Natural killer cell (primary cell): ENCODE results near the gene ITGB2. TPM values are rescaled to one million over a fixed set of nuclear protein-coding genes. Genes with fewer than 3 reads are reported as not detected.

ENCODE experiments used
- ATAC-seq, 3 donors: fragments of 150-1000 bp in 2 of 3; fragments of 200-7000 bp in 1 of 3; cut with Tn5 transposase; 1 replicate in 1 of 3; 2 replicates in 2 of 3; pipeline ENCODE4 v1.10.0; 2021; ENCODE audit warnings: mild to moderate bottlenecking in 2 of 3, moderate library complexity in 2 of 3
- DNase-seq, 2 donors: peaks; one replicate each; pipeline versions ENCODE4 v3.0.0 to v3.0.0-alpha.2; 2013 to 2021; ENCODE audit warnings: mixed read lengths in 1 of 2
- H3K27ac ChIP-seq: one replicate; pipeline ENCODE4 v1.5.1; 2013; ENCODE audit warnings: mild to moderate bottlenecking, low read length
- H3K27me3 ChIP-seq: one replicate; pipeline ENCODE4 v1.6.1; 2013; ENCODE audit warnings: low read length; ENCODE audit not compliant: control insufficient read depth, insufficient read depth
- H3K36me3 ChIP-seq: one replicate; pipeline ENCODE4 v1.6.1; 2013; ENCODE audit warnings: low read length; ENCODE audit not compliant: control insufficient read depth, insufficient read depth
- H3K4me1 ChIP-seq: one replicate; pipeline ENCODE4 v1.6.1; 2013; ENCODE audit warnings: low read length; ENCODE audit not compliant: control insufficient read depth, insufficient read depth
- H3K4me3 ChIP-seq: one replicate; pipeline ENCODE4 v1.5.1; 2013; ENCODE audit warnings: low read length
- H3K9me3 ChIP-seq: one replicate; pipeline ENCODE4 v1.6.1; 2013; ENCODE audit warnings: low read length; ENCODE audit not compliant: control insufficient read depth, insufficient read depth
- H3K27ac Mint-ChIP-seq, 2 donors: one replicate each; pipeline ENCODE4 v1.8.0; 2022; ENCODE audit warnings: mild to moderate bottlenecking in 2 of 2, mixed read lengths in 2 of 2, moderate library complexity in 1 of 2
- H3K27me3 Mint-ChIP-seq, 2 donors: one replicate each; pipeline ENCODE4 v1.8.0; 2022; ENCODE audit warnings: low read depth in 2 of 2, mixed read lengths in 2 of 2
- H3K36me3 Mint-ChIP-seq: one replicate; pipeline ENCODE4 v1.8.0; 2022; ENCODE audit warnings: mixed read lengths
- H3K4me1 Mint-ChIP-seq, 2 donors: one replicate each; pipeline ENCODE4 v1.8.0; 2022; ENCODE audit warnings: mixed read lengths in 2 of 2
- H3K4me3 Mint-ChIP-seq: one replicate; pipeline ENCODE4 v1.8.0; 2022; ENCODE audit warnings: mild to moderate bottlenecking, moderate library complexity, mixed read lengths
- H3K9me3 Mint-ChIP-seq, 2 donors: one replicate each; pipeline ENCODE4 v1.8.0; 2022; ENCODE audit warnings: mixed read lengths in 2 of 2
- CTCF ChIP-seq: fragments of 200-600 bp; IDR thresholded peaks from one replicate; pipeline ENCODE4 v1.8.0; 2022; ENCODE audit warnings: antibody characterized with exemption
- WGBS: methylation state at CpG from one replicate; pipeline ENCODE4 v1.1.7; 2013; ENCODE audit warnings: missing lambda C conversion rate; ENCODE audit not compliant: insufficient coverage; 5-methylcytosine and 5-hydroxymethylcytosine counted together
- intact Hi-C: fragments of 100-400 bp; cut with micrococcal nuclease; formaldehyde crosslinking; loops from one replicate; pipeline ENCODE4 v1.14.2; 2022
- total RNA-seq, 4 donors: library from RNA; stranded (reverse); fragments of 120-200 nt in 1 of 4; gene quantifications; one replicate each; pipeline versions ENCODE4 v1.2.3 to v1.2.4, GENCODE V29; 2013 to 2022

ITGB2 gene
- total RNA-seq, 3 donors from 2014 or later (not counting 1 experiment from before 2014, with no cell fraction given): 1,223 to 1,393 (median 1,250) TPM

GRCh38 chr21:44912158-44912473, 8.6 kb downstream of the ITGB2 start:
- DNase-seq (no peak), ATAC-seq (no peak)
- Histone ChIP-seq H3K4me3 (peak overlapping the region; percentile 26), H3K36me3 (peaks cover 43% of the 10 kb centered on the region), H3K27ac (peak overlapping the region; percentile 83), H3K9me3 (no peaks in the 10 kb centered on the region), H3K27me3 (no peaks in the 10 kb centered on the region), H3K4me1 (peaks cover 95% of the 10 kb centered on the region)
- no peaks in the 10 kb centered on the region for H3K36me3 Mint-ChIP-seq
- intact Hi-C loops: loop anchor here (1.0 to 5.0 kb wide), 2 partner anchors 20 to 110 kb away; partner anchors contain the start of gene UBE2G2
- no peak for TF ChIP-seq CTCF
- H3K27me3 Mint-ChIP-seq: no peaks in the 10 kb centered on the region
- peak overlapping the region; percentile 85 for H3K4me3 Mint-ChIP-seq
- peaks cover 67 to 82% of the 10 kb centered on the region in 2 donors for H3K4me1 Mint-ChIP-seq
- WGBS: 5% methylated on average over 8 of the region's 8 CpGs
- no peaks in the 10 kb centered on the region for H3K9me3 Mint-ChIP-seq
- peak overlapping the region; percentile 85 to 98 for H3K27ac Mint-ChIP-seq

- Histone ChIP-seq H3K4me1 (peaks cover 95% of the 10 kb centered on the region), H3K4me3 (peak overlapping the region; percentile 26), H3K27me3 (no peaks in the 10 kb centered on the region), H3K36me3 (peaks cover 44% of the 10 kb centered on the region), H3K27ac (peak overlapping the region; percentile 83), H3K9me3 (no peaks in the 10 kb centered on the region)
- DNase-seq (peak; percentile 63 to 81), ATAC-seq (peak; percentile 54 to 74 (median 62))
- Mint-ChIP-seq H3K4me1 (peaks cover 63 to 78% of the 10 kb centered on the region in 2 donors), H3K27ac (peak overlapping the region; percentile 85 to 98), H3K9me3 (no peaks in the 10 kb centered on the region), H3K4me3 (peak overlapping the region; percentile 85), H3K27me3 (no peaks in the 10 kb centered on the region), H3K36me3 (no peaks in the 10 kb centered on the region)
- peak; percentile 78 for TF ChIP-seq CTCF
- intact Hi-C loops: loop anchor here (1.0 to 5.0 kb wide), 2 partner anchors 19 to 109 kb away; partner anchors contain the start of gene UBE2G2
- WGBS: 12% methylated on average over 19 of the region's 19 CpGs
Observed at GRCh38 chr21:44911384-44912157, 9.1 kb downstream of the ITGB2 start.

GRCh38 chr21:44911068-44911383, 9.7 kb downstream of the ITGB2 start:
- TF ChIP-seq CTCF: no peak
- intact Hi-C loops: loop anchor here (5.0 kb wide), 1 partner anchor 109 kb away; the partner anchor contains the start of gene UBE2G2

More at GRCh38 chr21:44911068-44911383, 9.7 kb downstream of the ITGB2 start:
- Mint-ChIP-seq H3K4me3 (peak overlapping the region; percentile 85), H3K27ac (peak overlapping the region; percentile 85 to 98), H3K4me1 (peaks cover 63 to 78% of the 10 kb centered on the region in 2 donors), H3K9me3 (no peaks in the 10 kb centered on the region), H3K27me3 (no peaks in the 10 kb centered on the region), H3K36me3 (no peaks in the 10 kb centered on the region)
- ATAC-seq (no peak), DNase-seq (no peak)
- peaks cover 49% of the 10 kb centered on the region for H3K36me3 ChIP-seq
- peak overlapping the region; percentile 26 for H3K4me3 ChIP-seq
- 45% methylated on average over 10 of the region's 10 CpGs for WGBS
- H3K27me3 ChIP-seq: no peaks in the 10 kb centered on the region
- no peaks in the 10 kb centered on the region for H3K9me3 ChIP-seq
- H3K4me1 ChIP-seq: peaks cover 91% of the 10 kb centered on the region
- peak overlapping the region; percentile 83 for H3K27ac ChIP-seq
